Measurements from ENCODE around the gene NIFK.

DNA sequence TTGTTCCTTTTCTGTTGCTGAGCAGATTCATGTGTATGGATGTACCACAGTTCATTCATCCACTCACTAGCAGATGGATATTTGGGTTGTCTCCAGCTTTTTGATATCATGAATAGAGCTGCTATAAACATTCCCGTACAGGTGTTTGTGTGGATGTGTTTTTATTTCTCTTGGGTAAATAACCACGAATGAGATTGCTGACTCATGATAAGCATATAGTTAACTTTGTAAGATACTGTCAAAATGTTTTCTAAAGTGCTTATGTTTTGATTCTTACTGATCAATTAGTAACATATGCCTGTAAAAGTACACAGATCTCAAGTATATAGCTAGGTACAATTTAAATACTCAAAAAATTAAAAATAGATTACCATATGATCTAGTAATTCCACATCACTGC lies 46.5 kb upstream of the NIFK start:
- TF ChIP-seq, protein P1, sequence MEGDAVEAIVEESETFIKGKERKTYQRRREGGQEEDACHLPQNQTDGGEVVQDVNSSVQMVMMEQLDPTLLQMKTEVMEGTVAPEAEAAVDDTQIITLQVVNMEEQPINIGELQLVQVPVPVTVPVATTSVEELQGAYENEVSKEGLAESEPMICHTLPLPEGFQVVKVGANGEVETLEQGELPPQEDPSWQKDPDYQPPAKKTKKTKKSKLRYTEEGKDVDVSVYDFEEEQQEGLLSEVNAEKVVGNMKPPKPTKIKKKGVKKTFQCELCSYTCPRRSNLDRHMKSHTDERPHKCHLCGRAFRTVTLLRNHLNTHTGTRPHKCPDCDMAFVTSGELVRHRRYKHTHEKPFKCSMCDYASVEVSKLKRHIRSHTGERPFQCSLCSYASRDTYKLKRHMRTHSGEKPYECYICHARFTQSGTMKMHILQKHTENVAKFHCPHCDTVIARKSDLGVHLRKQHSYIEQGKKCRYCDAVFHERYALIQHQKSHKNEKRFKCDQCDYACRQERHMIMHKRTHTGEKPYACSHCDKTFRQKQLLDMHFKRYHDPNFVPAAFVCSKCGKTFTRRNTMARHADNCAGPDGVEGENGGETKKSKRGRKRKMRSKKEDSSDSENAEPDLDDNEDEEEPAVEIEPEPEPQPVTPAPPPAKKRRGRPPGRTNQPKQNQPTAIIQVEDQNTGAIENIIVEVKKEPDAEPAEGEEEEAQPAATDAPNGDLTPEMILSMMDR (conservative IDR thresholded peaks at IDR 0.05; ENCODE audit: low read depth, low read length): no peak
- no peak for TF ChIP-seq POLR2A (IDR thresholded peaks at IDR 0.05; ENCODE audit: low read depth, low read length)
